Osteoblast (primary cell): Measurements from ENCODE around the gene FAM120A. TPM values are rescaled to one million over a fixed set of nuclear protein-coding genes. Genes with fewer than 3 reads are reported as not detected.

ENCODE experiments used
- DNase-seq: peaks from one replicate; pipeline ENCODE4 v3.0.0; 2011; ENCODE audit warnings: low spot score, mixed read lengths; ENCODE audit not compliant: insufficient read length; ENCODE audit errors: missing footprints
- H2AFZ ChIP-seq: 2 replicates; pipeline ENCODE4 v1.6.0; 2011; ENCODE audit warnings: mild to moderate bottlenecking, low read length
- H3K27ac ChIP-seq: 2 replicates; pipeline ENCODE4 v1.5.1; 2011; ENCODE audit warnings: mild to moderate bottlenecking, low read depth, low read length, moderate library complexity
- H3K27me3 ChIP-seq: 2 replicates; pipeline ENCODE4 v1.6.0; 2012; ENCODE audit warnings: mild to moderate bottlenecking, control low read depth, inconsistent platforms, low read length, moderate library complexity; ENCODE audit not compliant: insufficient read depth
- H3K36me3 ChIP-seq: 2 replicates; pipeline ENCODE4 v1.5.1; 2011; ENCODE audit warnings: mild to moderate bottlenecking, low read length, control low read depth, moderate library complexity; ENCODE audit not compliant: insufficient read depth
- H3K4me1 ChIP-seq: 2 replicates; pipeline ENCODE4 v1.5.1; 2011; ENCODE audit warnings: mild to moderate bottlenecking, low read length, control low read depth, moderate library complexity; ENCODE audit not compliant: insufficient read depth
- H3K4me2 ChIP-seq: 2 replicates; pipeline ENCODE4 v1.6.0; 2011; ENCODE audit warnings: mild to moderate bottlenecking, low read length; ENCODE audit not compliant: insufficient read depth
- H3K4me3 ChIP-seq: fragments of 200-600 bp; sonication (generic); 3 replicates; pipeline ENCODE4 v1.5.1; 2012; ENCODE audit warnings: mild to moderate bottlenecking, low read length, inconsistent platforms; ENCODE audit not compliant: insufficient read depth
- H3K79me2 ChIP-seq: 2 replicates; pipeline ENCODE4 v1.6.0; 2012; ENCODE audit warnings: mild to moderate bottlenecking, low read length, control low read depth, inconsistent platforms; ENCODE audit not compliant: insufficient read depth
- H3K9me3 ChIP-seq: 2 replicates; pipeline ENCODE4 v1.5.1; 2011; ENCODE audit warnings: low read depth, low read length, control low read depth
- H4K20me1 ChIP-seq: 2 replicates; pipeline ENCODE4 v1.6.0; 2012; ENCODE audit warnings: mild to moderate bottlenecking, low read length, control low read depth; ENCODE audit not compliant: insufficient read depth
- CTCF ChIP-seq: IDR thresholded peaks from 2 replicates; pipeline ENCODE4 v1.5.1; 2011; ENCODE audit warnings: mild to moderate bottlenecking, low read depth, low read length, moderate library complexity; ENCODE audit errors: extremely low read depth
- total RNA-seq: library from RNA; depleted of rRNA; stranded (reverse); fragments of >200 nt; gene quantifications from 2 replicates; pipeline ENCODE4 v1.2.3, GENCODE V29; 2012

The FAM120A gene
- total RNA-seq, 1 donor, result 136 TPM

- Histone ChIP-seq H3K79me2 (peaks cover 99% of the 10 kb centered on the region), H3K4me3 (no peak overlapping the region), H3K9me3 (no peaks in the 10 kb centered on the region), H4K20me1 (peaks cover 47% of the 10 kb centered on the region), H2AFZ (no peak overlapping the region), H3K4me2 (no peak overlapping the region), H3K27ac (no peak overlapping the region), H3K36me3 (no peaks in the 10 kb centered on the region), H3K27me3 (no peaks in the 10 kb centered on the region), H3K4me1 (peaks cover 30% of the 10 kb centered on the region)
- no peak for DNase-seq
- TF ChIP-seq CTCF, result no peak
Observed at GRCh38 chr9:93457006-93457405, 5.5 kb downstream of the FAM120A start.

- Histone ChIP-seq H3K36me3 (no peaks in the 10 kb centered on the region), H3K4me3 (no peak overlapping the region), H3K4me2 (no peak overlapping the region), H2AFZ (no peak overlapping the region), H3K79me2 (peaks cover 99% of the 10 kb centered on the region), H3K4me1 (peaks cover 30% of the 10 kb centered on the region), H4K20me1 (peaks cover 51% of the 10 kb centered on the region), H3K9me3 (no peaks in the 10 kb centered on the region), H3K27me3 (no peaks in the 10 kb centered on the region), H3K27ac (no peak overlapping the region)
- DNase-seq, result no peak
- no peak for TF ChIP-seq CTCF
Observed at GRCh38 chr9:93458712-93459111, 7.2 kb downstream of the FAM120A start.

GRCh38 chr9:93459432-93459847, 8.0 kb downstream of the FAM120A start:
- no peak overlapping the region for H3K4me3 ChIP-seq
- DNase-seq, result no peak
- H3K27ac ChIP-seq, result no peak overlapping the region
- peaks cover 99% of the 10 kb centered on the region for H3K79me2 ChIP-seq
- no peak overlapping the region for H2AFZ ChIP-seq
- no peaks in the 10 kb centered on the region for H3K27me3 ChIP-seq
- peaks cover 44% of the 10 kb centered on the region for H4K20me1 ChIP-seq
- no peak overlapping the region for H3K4me2 ChIP-seq
- H3K36me3 ChIP-seq, result no peaks in the 10 kb centered on the region
- H3K4me1 ChIP-seq, result peaks cover 22% of the 10 kb centered on the region
- no peaks in the 10 kb centered on the region for H3K9me3 ChIP-seq
- TF ChIP-seq CTCF, result no peak

- Histone ChIP-seq H3K79me2 (peaks cover 99% of the 10 kb centered on the region), H2AFZ (no peak overlapping the region), H3K36me3 (no peaks in the 10 kb centered on the region), H3K9me3 (no peaks in the 10 kb centered on the region), H3K4me3 (no peak overlapping the region), H3K27ac (no peak overlapping the region), H3K4me1 (peaks cover 15% of the 10 kb centered on the region), H3K27me3 (no peaks in the 10 kb centered on the region), H4K20me1 (peaks cover 44% of the 10 kb centered on the region), H3K4me2 (no peak overlapping the region)
- TF ChIP-seq CTCF, result no peak
- DNase-seq, result no peak
Observed at GRCh38 chr9:93460689-93461413, 9.4 kb downstream of the FAM120A start.
